Nephron progenitor cell (in vitro differentiated cells): ENCODE data around the gene NPB.

Source experiments
- DNase-seq: peaks from one replicate; pipeline ENCODE4 v3.0.0; 2021
- H3K27ac Mint-ChIP-seq: 2 replicates; pipeline ENCODE4 v1.8.0; 2021; ENCODE audit warnings: mild to moderate bottlenecking, moderate library complexity, mixed read lengths
- H3K27me3 Mint-ChIP-seq: 2 replicates; pipeline ENCODE4 v1.8.0; 2021; ENCODE audit warnings: mild to moderate bottlenecking, low read depth, mixed read lengths; ENCODE audit not compliant: poor library complexity
- H3K36me3 Mint-ChIP-seq: 2 replicates; pipeline ENCODE4 v1.8.0; 2021; ENCODE audit warnings: low read depth, mixed read lengths
- H3K4me1 Mint-ChIP-seq: 2 replicates; pipeline ENCODE4 v1.8.0; 2021; ENCODE audit warnings: mixed read lengths
- H3K4me3 Mint-ChIP-seq: 2 replicates; pipeline ENCODE4 v1.8.0; 2021; ENCODE audit warnings: mild to moderate bottlenecking, moderate library complexity, mixed read lengths
- H3K9me3 Mint-ChIP-seq: 2 replicates; pipeline ENCODE4 v1.8.0; 2021; ENCODE audit warnings: mild to moderate bottlenecking, moderate library complexity, mixed read lengths
- CTCF ChIP-seq: fragments of 200-600 bp; sonication (generic); IDR thresholded peaks from 2 replicates; pipeline ENCODE4 v1.5.0; 2021; ENCODE audit warnings: antibody characterized with exemption

NPB gene

DNA sequence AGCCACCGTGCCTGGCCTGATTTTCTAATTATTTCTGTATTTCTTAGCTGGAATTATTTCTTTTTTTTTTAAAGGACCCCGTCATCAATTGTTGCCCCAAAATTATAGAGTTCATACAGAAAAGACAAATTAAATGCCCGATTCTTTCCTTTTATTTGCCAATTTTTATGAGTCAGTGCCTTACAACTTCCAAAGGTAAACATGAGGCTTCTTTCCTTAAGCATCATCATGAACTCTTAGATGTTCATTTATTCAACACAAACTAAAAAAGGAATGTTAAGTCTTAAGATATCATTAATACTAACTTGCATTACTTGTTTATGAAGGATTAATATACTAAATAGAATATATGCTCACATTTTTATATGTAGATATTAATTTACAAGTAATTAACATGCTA, 23.7 kb upstream of the NPB start:
- TF ChIP-seq CTCF, result no peak
- H3K27ac Mint-ChIP-seq, result no peak overlapping the region
- no peak for DNase-seq
- no peaks in the 10 kb centered on the region for H3K9me3 Mint-ChIP-seq
- peaks cover 49% of the 10 kb centered on the region for H3K36me3 Mint-ChIP-seq
- H3K27me3 Mint-ChIP-seq, result no peaks in the 10 kb centered on the region
- no peak overlapping the region for H3K4me3 Mint-ChIP-seq
- peaks cover under 1% of the 10 kb centered on the region for H3K4me1 Mint-ChIP-seq

GRCh38 chr17:81879121-81879520, 22.9 kb upstream of the NPB start:
- Mint-ChIP-seq H3K27ac (peak overlapping the region; percentile 74), H3K4me1 (no peaks in the 10 kb centered on the region)

GRCh38 chr17:81884520-81884919, 17.5 kb upstream of the NPB start:
- Mint-ChIP-seq H3K27ac (peak overlapping the region; percentile 68), H3K27me3 (no peaks in the 10 kb centered on the region), H3K36me3 (peaks cover 74% of the 10 kb centered on the region), H3K4me3 (no peak overlapping the region), H3K9me3 (no peaks in the 10 kb centered on the region), H3K4me1 (peaks cover 10% of the 10 kb centered on the region)
- no peak for DNase-seq
- TF ChIP-seq CTCF, result no peak

More at GRCh38 chr17:81879121-81879520, 22.9 kb upstream of the NPB start:
- Mint-ChIP-seq H3K27me3 (no peaks in the 10 kb centered on the region), H3K9me3 (no peaks in the 10 kb centered on the region), H3K4me3 (no peak overlapping the region), H3K36me3 (peaks cover 53% of the 10 kb centered on the region)
- DNase-seq, result no peak
- TF ChIP-seq CTCF, result no peak

GRCh38 chr17:81884968-81885367, 17.1 kb upstream of the NPB start:
- peaks cover 14% of the 10 kb centered on the region for H3K4me1 Mint-ChIP-seq
- DNase-seq, result no peak
- peak overlapping the region; percentile 68 for H3K27ac Mint-ChIP-seq
- H3K9me3 Mint-ChIP-seq, result no peaks in the 10 kb centered on the region
- TF ChIP-seq CTCF, result no peak
- H3K27me3 Mint-ChIP-seq, result no peaks in the 10 kb centered on the region
- H3K4me3 Mint-ChIP-seq, result no peak overlapping the region
- peaks cover 71% of the 10 kb centered on the region for H3K36me3 Mint-ChIP-seq

DNA sequence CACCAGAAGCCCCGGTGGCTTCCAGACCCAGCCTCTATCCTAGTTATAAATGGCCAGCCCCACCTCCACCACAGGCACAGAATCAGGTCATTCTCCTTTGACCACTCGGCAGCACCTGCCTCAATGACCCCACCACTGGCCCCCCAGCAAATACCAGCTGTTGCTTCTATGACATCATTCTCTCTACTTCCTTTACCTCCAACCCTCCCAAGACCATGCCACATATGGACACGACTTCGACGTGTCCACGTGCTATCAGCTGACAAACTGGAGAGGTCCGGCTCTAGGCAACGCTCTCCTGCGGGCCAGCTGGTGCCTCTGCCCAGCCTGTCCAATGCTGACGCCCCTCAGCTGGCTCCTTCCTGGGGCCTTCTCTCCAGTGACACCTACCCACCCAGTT, 16.6 kb upstream of the NPB start:
- TF ChIP-seq CTCF, result no peak
- peaks cover 67% of the 10 kb centered on the region for H3K36me3 Mint-ChIP-seq
- H3K27me3 Mint-ChIP-seq, result no peaks in the 10 kb centered on the region
- no peaks in the 10 kb centered on the region for H3K9me3 Mint-ChIP-seq
- H3K4me3 Mint-ChIP-seq, result no peak overlapping the region
- no peak for DNase-seq
- peak overlapping the region; percentile 42 for H3K27ac Mint-ChIP-seq
- H3K4me1 Mint-ChIP-seq, result peaks cover 19% of the 10 kb centered on the region

DNA sequence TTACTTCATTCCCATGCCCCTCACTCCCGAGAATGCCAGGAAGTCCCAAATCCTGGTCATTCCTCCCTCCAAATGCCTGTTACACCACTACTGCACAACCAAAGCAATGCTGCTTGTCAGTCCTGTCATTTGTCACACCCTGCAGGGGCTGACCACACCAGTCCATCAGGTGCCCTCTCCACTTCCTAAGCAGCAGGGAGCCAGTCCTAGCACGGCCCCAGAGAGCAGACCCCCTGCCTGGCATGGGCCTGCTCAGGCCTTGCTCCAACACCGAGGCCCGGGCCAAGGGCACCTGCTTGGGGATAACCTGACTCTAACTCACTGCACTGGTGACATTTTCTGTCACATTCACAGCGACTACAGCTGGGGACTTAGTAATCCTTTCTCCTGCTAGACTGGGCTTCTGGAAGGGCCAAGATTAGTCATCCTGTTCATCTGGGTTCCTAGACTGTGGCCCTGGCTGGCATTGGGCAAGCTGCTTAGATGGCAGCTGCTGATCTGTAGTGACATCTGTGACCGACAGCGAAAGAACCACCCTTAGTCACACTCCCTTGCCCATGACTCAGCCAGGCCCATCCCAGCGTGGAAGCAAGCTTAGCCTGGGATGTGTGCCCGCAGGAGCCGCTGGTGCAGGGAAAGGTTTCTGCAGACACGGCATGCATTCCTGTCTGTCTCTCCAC, 16.0 kb upstream of the NPB start:
- no peak for TF ChIP-seq CTCF
- Mint-ChIP-seq H3K9me3 (no peaks in the 10 kb centered on the region), H3K27ac (peak overlapping the region; percentile 42), H3K4me1 (peaks cover 21% of the 10 kb centered on the region), H3K27me3 (no peaks in the 10 kb centered on the region), H3K36me3 (peaks cover 64% of the 10 kb centered on the region), H3K4me3 (no peak overlapping the region)
- no peak for DNase-seq
